Activated naive CD4-positive, alpha-beta T cell treated with anti-CD3 and anti-CD28 coated beads, Interleukin-2, amount 10 ng/mL, durations not matched to agents 5 hours and 36 hours (primary cell): ENCODE data around the gene MTERF2. TPM values are rescaled to one million over a fixed set of nuclear protein-coding genes. Genes with fewer than 3 reads are reported as not detected.

Source experiments
- total RNA-seq, 2 experiments: library from RNA; stranded (reverse); gene quantifications; one replicate each; pipeline ENCODE4 v1.2.3, GENCODE V29; 2021

The MTERF2 gene
- 1 to 10 TPM; 5.4 to 6.6 TPM for total RNA-seq

DNA sequence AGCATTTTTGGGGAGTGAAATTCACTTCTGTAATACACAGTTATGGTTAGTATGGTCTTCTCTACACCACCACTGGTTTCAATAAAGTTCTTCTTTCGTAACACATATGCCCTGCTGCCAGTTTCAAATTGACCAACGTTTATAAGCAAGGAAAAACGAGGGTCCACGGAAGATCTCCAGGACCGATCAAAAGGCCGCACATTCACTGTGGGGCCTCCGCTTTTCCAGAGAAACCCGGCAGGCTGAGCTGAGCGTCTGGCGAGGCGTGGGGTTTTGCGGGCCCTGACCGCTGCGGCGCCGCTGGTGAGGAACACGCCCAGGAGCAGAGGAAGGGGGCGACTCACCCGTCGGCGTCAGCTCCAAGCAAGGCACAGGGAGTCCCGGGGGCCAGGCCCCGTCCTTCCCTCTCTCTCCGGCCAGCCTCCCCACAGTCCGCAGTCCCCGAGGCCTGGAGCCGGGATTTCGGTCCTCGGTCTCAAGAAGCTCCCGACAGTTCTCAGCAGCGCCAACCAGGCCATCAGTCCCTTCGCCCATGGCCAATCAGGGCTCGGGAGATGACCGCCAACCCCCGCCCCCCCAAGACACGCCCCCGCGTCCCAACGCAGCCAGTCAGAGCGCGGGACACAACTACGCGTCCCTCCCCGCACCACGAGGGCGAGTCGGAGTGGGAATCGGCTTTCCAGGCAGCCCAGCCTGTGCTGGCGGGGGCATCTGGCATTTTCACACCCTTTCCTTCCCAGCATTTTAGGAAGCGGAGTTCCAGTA lies at the start of gene MTERF2:
Gene MTERF2, minus strand, starts transcription at position 522 of the 765 bp plus-strand sequence. CDS start 8,432 bp downstream, outside the sequence.

GRCh38 chr12:106955377-106956047 lies 31.4 kb downstream of the MTERF2 start, which contains the start of gene TMEM263:
Gene TMEM263 (plus strand): TSS chr12:106955907. CDS start chr12:106967117, 11,210 bp downstream.

Other genes with a start within 250 kb of the MTERF2 start
- gene RIC8B, start 212.5 kb downstream of the MTERF2 start, total RNA-seq: 10 to 100 TPM; 13.6 to 14.1 TPM
- 10 to 100 TPM; 34.5 to 36.6 TPM for gene TMEM263, start 31.2 kb downstream of the MTERF2 start, total RNA-seq
- 10 to 100 TPM; 13.9 to 16.4 TPM for gene CRY1, start 106.4 kb upstream of the MTERF2 start, total RNA-seq